Loucy (cell line): ENCODE results near the gene KRTAP10-3.

Experiments used
- CTCF ChIP-seq: fragments of 200-600 bp; sonication (generic); conservative IDR thresholded peaks from 2 replicates; pipeline ENCODE4 v1.5.1; 2014; ENCODE audit warnings: mild to moderate bottlenecking, antibody characterized with exemption, low read length
- EZH2phosphoT487 ChIP-seq: fragments of 200-600 bp; IDR thresholded peaks from 2 replicates; pipeline ENCODE4 v1.6.1; 2018; ENCODE audit warnings: antibody characterized with exemption, mild to moderate bottlenecking, moderate library complexity, borderline replicate concordance

GRCh38 chr21:44540741-44541288 lies 17.8 kb downstream of the KRTAP10-3 start:
- TF ChIP-seq CTCF (no peak), EZH2phosphoT487 (no peak)
